ENCODE results near the gene ZBTB20.

Gene ZBTB20

DNA sequence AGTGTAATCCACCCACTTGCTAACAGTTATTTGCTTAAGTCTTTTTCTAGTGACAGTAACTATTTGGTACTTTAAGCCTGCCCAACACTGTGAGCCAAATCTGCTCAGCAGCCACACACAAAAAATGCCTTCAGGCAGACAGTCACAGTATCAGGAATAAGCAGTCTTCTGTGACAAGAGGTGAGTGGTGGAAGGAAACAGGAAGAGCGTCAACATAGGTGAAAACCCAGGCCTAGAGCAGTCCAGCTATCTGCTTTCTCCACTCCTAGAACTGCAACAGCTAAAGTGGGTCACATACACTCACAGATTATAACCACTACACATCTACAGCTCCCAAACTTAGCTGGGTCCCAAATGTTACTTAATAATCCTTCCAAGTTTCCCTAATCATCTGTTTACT, 213.7 kb downstream of the ZBTB20 start:
- TF ChIP-seq, protein P1, sequence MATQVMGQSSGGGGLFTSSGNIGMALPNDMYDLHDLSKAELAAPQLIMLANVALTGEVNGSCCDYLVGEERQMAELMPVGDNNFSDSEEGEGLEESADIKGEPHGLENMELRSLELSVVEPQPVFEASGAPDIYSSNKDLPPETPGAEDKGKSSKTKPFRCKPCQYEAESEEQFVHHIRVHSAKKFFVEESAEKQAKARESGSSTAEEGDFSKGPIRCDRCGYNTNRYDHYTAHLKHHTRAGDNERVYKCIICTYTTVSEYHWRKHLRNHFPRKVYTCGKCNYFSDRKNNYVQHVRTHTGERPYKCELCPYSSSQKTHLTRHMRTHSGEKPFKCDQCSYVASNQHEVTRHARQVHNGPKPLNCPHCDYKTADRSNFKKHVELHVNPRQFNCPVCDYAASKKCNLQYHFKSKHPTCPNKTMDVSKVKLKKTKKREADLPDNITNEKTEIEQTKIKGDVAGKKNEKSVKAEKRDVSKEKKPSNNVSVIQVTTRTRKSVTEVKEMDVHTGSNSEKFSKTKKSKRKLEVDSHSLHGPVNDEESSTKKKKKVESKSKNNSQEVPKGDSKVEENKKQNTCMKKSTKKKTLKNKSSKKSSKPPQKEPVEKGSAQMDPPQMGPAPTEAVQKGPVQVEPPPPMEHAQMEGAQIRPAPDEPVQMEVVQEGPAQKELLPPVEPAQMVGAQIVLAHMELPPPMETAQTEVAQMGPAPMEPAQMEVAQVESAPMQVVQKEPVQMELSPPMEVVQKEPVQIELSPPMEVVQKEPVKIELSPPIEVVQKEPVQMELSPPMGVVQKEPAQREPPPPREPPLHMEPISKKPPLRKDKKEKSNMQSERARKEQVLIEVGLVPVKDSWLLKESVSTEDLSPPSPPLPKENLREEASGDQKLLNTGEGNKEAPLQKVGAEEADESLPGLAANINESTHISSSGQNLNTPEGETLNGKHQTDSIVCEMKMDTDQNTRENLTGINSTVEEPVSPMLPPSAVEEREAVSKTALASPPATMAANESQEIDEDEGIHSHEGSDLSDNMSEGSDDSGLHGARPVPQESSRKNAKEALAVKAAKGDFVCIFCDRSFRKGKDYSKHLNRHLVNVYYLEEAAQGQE (IDR thresholded peaks at IDR 0.05; ENCODE audit: insufficient read depth in 1 of 2, low read depth in 2 of 2, low read length in 2 of 2), result no peak
- TF ChIP-seq POLR2AphosphoS5 (IDR thresholded peaks at IDR 0.05; ENCODE audit: low read depth, low read length) (no peak), TAF1 (IDR thresholded peaks at IDR 0.05; ENCODE audit: borderline replicate concordance, insufficient read depth, low read length) (no peak), FOXP2 (optimal IDR thresholded peaks at IDR 0.05; ENCODE audit: borderline replicate concordance, extremely low read depth, extremely low read length, insufficient read depth) (no peak), SIN3A (IDR thresholded peaks at IDR 0.05; ENCODE audit: borderline replicate concordance, insufficient read depth, low read length) (no peak)

DNA sequence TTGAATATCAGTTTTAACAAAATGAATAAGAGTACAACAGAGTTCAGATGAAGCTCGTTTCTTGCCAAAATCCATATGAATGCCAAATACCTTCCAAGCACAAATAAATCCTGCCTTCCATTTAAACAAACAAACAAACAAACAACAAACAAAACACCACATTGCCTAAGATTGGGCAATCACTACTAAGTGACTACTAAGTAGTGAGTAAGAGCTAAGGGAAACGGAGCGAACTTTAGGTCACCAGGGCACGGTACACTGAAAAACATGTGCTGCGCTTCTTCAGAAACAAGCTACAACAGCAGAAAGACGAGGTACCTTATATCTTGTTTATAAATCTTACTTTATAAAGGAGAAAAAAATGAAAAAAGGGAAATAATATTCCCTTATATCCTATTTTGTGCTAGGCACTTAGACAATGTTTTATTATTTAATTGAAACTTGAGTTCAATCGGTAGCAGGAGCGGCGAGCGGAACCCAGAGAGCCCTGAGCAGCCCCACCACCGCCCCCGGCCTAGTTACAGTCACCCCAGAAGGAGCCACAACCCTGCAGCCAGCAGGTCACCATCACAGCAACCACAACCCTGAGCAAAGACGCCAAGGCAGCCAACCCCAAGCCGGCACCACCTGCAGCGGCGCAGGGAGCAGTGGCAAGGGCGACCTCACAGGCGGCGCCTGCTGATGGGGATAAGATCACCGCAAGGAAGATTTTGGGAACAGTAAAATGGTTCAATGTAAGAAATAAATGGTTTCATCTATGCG, 216.9 kb downstream of the ZBTB20 start:
- no peak for TF ChIP-seq TAF1 (IDR thresholded peaks at IDR 0.05; ENCODE audit: borderline replicate concordance, insufficient read depth, low read length)
- no peak for TF ChIP-seq FOXP2 (optimal IDR thresholded peaks at IDR 0.05; ENCODE audit: borderline replicate concordance, extremely low read depth, extremely low read length, insufficient read depth)
- no peak for TF ChIP-seq POLR2AphosphoS5 (IDR thresholded peaks at IDR 0.05; ENCODE audit: low read depth, low read length)
- TF ChIP-seq, protein P1 (IDR thresholded peaks at IDR 0.05; ENCODE audit: insufficient read depth in 1 of 2, low read depth in 2 of 2, low read length in 2 of 2), result no peak
- TF ChIP-seq SIN3A (IDR thresholded peaks at IDR 0.05; ENCODE audit: borderline replicate concordance, insufficient read depth, low read length), result no peak

DNA sequence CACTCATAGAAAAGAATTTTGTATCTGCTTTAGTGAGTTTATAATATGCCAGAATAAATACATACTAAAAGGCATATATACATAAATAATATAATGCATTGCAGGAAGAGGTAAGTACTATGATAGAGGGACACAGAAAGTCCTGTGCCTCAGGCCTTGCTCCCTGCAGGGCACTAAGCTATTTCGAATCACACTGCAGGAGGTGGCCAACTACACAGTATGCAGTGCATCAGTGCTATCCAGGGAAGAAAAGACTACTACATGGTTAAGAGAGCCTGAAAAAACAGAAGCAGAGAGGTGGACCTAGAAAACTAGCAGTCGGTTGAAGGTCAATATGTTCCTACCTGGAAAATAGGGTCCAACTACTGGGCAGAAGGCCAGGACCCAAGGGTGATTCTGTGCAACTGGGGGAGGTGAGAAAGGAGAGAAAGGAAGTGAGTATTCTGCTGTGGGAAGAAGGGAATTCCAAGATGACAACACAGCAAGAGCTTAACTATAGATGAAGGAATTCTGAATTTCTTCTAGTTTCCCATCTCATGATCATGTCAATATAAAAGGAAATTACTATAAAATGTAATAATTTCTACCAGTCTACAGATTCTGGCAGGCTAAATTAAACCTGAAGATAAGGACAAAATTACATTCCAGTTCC, 218.0 kb downstream of the ZBTB20 start:
- TF ChIP-seq POLR2AphosphoS5 (IDR thresholded peaks at IDR 0.05; ENCODE audit: low read depth, low read length) (no peak), FOXP2 (optimal IDR thresholded peaks at IDR 0.05; ENCODE audit: borderline replicate concordance, extremely low read depth, extremely low read length, insufficient read depth) (no peak), SIN3A (IDR thresholded peaks at IDR 0.05; ENCODE audit: borderline replicate concordance, insufficient read depth, low read length) (no peak), TAF1 (IDR thresholded peaks at IDR 0.05; ENCODE audit: borderline replicate concordance, insufficient read depth, low read length) (no peak)
- TF ChIP-seq, protein P1 (IDR thresholded peaks at IDR 0.05; ENCODE audit: insufficient read depth in 1 of 2, low read depth in 2 of 2, low read length in 2 of 2), result no peak

DNA sequence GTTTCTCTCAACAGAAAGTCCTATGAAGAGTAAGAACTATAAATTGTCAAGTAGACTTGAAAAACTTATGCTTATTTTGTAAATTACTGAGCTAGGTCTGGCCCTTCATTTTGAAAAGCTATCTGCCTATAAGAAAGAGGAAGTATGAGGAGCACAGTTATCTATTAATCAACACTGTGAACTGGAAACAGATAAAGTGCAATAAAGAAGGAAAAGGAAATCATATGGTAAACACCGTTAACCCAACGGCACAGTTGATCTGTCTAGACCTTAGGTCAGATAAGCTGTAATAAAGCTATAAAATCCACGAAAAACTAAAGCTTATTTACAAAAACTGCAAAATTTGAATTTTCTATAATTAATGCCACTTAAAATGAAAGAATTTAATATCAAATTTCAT, 242.5 kb downstream of the ZBTB20 start:
- TF ChIP-seq, protein P1 (IDR thresholded peaks at IDR 0.05; ENCODE audit: insufficient read depth in 1 of 2, low read depth in 2 of 2, low read length in 2 of 2), result no peak
- TF ChIP-seq POLR2AphosphoS5 (IDR thresholded peaks at IDR 0.05; ENCODE audit: low read depth, low read length), result no peak
- no peak for TF ChIP-seq TAF1 (IDR thresholded peaks at IDR 0.05; ENCODE audit: borderline replicate concordance, insufficient read depth, low read length)
- no peak for TF ChIP-seq SIN3A (IDR thresholded peaks at IDR 0.05; ENCODE audit: borderline replicate concordance, insufficient read depth, low read length)
- TF ChIP-seq FOXP2 (optimal IDR thresholded peaks at IDR 0.05; ENCODE audit: borderline replicate concordance, extremely low read depth, extremely low read length, insufficient read depth), result no peak
